Measurements from ENCODE around the gene KCNJ10.

KCNJ10 gene

GRCh38 chr1:159983681-159984080 is 86.3 kb downstream of the KCNJ10 start:
- DNase-seq, result no peak

DNA sequence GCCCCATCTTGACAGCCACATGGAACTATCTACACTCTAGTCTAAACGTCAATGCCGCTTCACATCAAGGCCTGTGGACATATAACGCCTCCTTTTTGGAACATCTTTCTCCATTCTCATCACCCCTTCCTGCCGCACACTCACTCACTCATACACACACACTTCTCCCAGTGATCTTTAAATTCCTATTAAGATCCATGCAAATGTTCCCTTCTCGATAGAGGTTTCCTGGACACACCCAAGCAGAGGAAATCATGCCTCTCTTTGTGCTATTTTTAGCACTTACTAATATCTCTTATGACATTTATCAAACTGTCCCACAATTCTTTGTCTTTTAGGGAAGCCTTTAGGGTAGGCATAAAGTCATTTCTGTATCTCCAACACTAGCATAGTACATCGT is 87.7 kb downstream of the KCNJ10 start:
- DNase-seq, result no peak

- DNase-seq, result no peak
Measured at GRCh38 chr1:159981351-159982055, 88.5 kb downstream of the KCNJ10 start.

GRCh38 chr1:159980786-159981185 is 89.2 kb downstream of the KCNJ10 start:
- no peak for DNase-seq

- no peak for DNase-seq
Measured at GRCh38 chr1:159980076-159980475, 89.9 kb downstream of the KCNJ10 start.

DNA sequence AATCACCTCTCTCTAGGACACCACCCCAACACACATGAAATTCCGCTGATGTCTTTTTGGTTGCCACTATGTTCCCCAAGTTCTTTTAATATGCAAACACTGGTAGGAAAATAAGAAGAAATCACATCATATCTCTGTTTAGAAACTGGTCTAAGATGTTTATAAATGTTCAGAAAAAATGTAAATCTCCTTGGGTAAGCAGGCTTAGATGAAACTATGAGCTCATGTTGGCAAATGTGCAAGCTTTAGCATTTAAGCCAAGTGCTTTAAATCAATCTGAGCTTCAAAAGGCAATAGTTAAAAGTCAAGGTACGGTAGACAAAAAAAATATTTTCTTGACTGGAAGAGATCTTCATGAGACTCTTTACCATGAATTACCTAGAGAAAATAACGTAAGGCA is 90.7 kb downstream of the KCNJ10 start:
- no peak for DNase-seq

GRCh38 chr1:159978107-159978398 is 91.9 kb downstream of the KCNJ10 start:
- DNase-seq, result no peak

DNA sequence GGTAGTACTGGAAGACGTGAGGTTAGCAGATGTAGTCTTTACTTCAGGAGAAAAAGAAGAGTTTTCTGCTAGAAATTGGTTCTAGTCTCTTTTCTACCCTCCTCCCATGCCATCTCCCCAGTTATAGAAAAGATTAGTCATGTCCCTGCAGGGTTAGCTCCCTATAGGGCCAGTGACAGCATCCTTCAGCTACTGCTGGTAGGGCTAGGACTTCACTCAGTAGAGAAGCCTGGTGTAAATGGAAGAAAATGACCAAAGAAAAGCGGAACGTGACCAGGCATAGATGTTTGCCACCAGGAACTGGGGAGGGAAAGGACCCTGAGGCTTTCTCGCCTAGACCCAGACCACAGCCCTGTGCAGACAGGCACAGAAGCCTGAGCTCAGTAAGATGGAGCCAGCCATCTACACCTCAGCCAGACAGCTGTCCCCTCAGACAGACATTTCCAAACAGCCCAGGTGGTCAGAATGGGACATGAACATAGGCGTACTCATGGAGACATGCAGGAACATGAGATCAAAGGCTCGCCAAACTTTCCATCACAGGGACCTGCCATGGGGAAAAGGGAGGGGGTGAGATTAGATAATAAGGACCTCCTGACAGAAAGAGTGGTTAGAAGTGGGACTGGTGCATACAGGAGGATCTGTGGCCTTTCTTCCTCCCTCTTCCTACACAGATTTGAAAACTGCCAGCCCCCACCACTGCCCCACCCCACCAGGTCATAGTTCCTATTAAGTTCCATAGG is 92.4 kb downstream of the KCNJ10 start:
- no peak for DNase-seq

DNA sequence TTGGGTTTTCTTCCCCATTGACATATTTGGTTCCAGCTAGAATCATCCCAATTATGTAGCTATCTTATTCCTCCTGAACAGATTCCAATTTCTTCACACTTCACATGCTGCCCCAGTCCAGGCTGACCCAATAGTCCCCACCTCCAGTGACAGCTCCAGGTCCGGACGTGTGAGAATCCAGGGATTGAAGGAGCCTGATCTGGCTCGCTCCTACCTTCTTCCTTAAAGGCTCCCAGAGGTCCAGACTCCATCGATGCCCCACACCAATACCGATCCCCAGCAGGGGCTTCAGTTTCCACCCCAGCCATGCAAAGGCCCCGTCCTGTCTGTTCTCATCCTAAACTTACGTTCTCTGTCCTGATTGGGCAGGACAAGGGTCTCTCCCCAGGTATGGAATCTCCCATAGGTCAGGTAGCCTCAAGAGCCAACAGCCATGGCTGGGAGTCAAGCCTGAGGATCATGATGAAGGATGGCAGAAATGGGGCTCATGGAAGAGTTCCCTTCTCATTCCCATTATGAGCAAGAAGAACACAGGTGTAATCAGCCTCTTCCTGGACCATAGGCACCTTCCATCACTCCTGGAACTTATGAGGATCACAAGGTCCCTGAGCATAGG is 95.5 kb downstream of the KCNJ10 start:
- DNase-seq, result no peak

GRCh38 chr1:159973350-159973940 is 96.5 kb downstream of the KCNJ10 start:
- no peak for DNase-seq

DNA sequence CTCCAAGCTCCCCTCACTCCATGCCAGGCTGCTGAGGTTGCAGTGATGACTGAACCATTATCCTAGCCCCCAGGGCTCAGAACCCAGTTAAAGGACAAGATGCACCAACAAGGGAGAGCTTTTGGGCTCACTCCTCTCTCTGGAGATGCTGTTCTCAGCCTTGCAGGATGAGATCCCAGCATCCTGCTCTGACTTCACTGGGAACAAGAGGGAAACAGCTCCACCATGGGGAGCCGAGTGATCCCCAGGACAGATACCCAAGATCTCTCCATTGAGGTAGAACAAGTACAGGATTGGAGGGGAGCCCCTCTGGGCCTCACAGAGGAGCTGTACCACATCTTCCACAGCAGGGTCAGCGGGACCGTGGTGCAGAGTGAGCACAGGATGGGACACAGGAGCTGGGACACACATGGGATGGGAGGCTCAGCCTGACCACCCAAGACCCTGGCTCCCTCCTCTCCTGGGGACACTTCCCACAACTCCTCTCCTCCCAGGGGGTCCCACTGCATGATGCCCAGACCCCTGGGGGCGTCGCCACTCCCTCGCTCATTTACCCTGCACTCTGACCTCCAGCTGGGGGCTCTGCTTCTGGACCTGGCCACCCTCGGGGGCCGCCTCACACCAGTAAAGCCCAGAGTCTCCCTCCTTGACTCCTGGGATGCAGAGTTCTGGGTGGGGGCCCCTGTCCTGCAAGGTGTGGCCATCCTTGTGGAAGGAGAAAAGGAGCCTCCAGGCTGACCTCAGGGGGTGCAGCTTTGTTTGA is 97.3 kb downstream of the KCNJ10 start:
- DNase-seq, result no peak

GRCh38 chr1:159970932-159971342 is 99.0 kb downstream of the KCNJ10 start:
- no peak for DNase-seq

DNA sequence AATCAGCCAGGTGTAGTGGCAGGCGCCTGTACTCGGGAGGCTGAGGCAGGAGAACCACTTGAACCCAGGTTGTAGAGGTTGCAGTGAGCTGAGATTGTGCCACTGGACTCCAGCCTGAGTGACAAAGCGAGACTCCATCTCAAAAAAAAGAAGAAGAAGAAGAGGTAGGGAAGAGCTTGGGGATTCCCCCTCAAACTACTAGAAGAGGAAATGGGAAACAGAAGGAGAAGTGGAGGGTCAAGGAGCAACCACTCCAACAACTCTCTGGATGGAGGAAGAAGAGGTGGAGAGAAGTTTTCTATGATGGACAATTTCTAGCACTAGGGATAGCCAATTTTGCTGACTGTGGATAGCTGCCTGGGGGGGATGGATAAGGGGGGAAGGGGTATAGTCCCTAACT is 101.1 kb downstream of the KCNJ10 start:
- DNase-seq, result no peak

GRCh38 chr1:159965263-159965662 is 104.7 kb downstream of the KCNJ10 start:
- DNase-seq, result no peak

DNA sequence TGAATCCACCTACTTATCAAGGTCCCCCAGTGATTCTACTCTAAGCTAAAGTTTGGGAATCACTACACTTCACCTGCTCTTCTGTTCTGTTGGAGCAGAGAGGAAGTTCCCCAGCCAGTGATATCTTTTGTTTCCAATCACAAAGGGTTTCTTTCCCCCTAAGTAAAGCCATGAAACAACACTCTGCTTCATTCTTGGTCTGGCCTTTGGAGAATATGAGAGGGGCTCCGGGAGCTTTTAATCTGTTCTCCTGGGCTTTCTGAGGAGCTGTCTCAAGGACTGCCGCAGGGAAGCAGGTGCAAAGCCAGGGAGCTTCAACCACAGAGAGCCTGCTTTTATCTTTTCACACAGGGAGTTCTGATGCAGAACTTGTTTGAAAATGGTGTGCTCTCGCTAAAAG is 105.8 kb downstream of the KCNJ10 start:
- DNase-seq, result no peak

DNA sequence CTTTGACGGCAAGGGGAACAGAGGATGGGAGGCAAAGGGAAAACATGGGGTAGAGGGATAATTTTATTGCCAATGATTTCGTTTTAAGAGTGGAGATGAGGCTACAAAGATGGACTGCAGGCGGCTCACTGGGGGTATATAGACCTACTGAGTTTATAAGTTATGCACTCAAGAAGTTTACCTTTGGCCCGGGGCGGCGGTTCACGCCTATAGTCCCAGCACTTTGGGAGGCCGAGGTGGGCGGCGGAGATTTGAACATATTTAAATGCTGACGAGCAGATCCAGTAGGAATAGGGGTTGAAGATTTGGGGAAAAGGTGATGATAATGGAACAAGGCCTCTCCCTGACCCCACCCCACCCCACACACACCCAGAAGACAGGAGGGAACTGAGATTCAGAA is 107.8 kb downstream of the KCNJ10 start:
- DNase-seq, result no peak

DNA sequence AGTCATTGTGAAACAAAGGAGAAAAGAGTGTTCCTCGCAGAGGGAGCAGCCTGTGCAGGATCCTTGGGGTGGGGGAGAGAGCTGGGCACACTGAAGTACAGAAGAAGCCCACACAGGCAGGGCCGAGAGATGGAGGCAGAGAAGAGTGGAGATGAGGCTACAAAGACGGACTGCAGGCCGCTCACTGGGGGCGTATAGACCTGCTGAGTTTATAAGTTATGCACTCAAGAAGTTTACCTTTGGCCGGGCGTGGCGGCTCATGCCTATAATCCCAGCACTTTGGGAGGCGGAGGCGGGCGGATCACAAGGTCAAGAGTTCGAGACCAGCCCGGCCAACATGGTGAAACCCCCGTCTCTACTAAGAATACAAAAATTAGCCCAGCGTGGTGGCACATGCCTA is 108.3 kb downstream of the KCNJ10 start:
- no peak for DNase-seq

DNA sequence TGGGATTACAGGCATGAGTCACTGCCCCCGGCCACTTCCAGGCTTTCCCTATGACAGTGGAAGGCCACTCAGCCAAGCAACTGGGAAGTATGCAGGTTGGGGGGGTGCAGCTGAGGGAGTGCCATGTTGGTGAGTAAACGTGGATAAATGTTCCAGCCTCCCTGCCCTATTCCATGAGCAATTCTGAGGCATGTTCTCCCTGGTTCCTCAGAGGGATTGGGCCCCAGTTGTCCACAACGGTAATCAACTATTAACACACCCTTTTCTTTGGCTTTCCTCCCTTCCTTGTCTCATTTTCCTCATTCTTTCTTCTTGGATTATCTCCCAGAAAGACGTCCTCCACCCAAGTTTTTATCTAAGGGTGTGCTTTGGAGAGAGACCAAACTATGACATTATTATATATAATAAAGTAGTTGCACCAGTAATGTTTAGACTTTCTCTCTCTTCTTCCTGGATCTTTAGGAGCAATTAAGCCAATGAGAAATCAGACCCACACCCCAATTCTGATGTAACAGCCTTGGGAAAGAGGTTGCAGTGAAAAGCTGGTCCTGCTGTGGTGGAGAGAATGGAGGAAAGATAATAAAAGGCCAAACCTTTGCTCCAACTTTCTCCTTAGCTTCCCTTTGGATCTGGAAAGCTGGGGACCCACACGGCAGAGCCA is 109.1 kb downstream of the KCNJ10 start:
- DNase-seq, result no peak

- DNase-seq, result no peak
Measured at GRCh38 chr1:159959451-159959850, 110.5 kb downstream of the KCNJ10 start.

DNA sequence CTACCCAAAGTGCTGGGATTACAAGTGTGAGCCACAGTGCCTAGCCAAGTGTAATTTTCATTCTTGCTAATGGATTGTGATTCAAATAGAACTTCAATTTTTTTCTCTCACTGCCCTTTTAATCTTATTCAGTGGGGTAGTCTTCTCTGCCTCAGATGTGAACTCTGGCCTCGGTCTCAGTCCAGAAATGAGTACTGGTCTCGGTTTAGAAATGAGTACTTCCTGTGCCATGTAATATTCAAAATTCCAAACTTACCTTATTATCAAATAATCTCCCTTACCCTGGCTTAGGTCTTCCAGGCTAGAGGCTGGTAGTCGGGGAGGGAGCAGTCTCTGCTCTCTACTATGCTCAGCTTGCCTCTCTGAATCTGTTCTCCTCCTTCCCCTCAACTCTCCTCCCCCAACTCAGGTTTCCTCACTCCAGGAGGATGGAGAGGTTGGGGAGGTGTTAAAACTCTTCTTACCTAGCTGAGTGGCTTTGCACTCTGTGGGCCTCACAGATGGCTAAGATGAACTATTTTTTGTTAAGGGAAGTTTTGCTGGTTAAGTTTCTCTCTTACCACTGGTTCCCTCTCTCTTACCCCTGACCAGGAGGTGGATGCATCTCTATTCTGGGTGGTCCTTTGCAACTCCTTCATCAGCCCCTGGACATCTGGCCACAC is 111.1 kb downstream of the KCNJ10 start:
- DNase-seq, result no peak

GRCh38 chr1:159957824-159958268 is 112.1 kb downstream of the KCNJ10 start:
- DNase-seq, result no peak

GRCh38 chr1:159955456-159955855 is 114.5 kb downstream of the KCNJ10 start:
- DNase-seq, result no peak

Data from NCI-H1048 (cell line).